Measurements from ENCODE around the gene PEX10. TPM values are rescaled to one million over a fixed set of nuclear protein-coding genes. Genes with fewer than 3 reads are reported as not detected.

The PEX10 gene
- total and polyA plus RNA-seq, 3 experiments from 2014 or later = 8.9 to 26.2 (median 25.6) TPM

DNA sequence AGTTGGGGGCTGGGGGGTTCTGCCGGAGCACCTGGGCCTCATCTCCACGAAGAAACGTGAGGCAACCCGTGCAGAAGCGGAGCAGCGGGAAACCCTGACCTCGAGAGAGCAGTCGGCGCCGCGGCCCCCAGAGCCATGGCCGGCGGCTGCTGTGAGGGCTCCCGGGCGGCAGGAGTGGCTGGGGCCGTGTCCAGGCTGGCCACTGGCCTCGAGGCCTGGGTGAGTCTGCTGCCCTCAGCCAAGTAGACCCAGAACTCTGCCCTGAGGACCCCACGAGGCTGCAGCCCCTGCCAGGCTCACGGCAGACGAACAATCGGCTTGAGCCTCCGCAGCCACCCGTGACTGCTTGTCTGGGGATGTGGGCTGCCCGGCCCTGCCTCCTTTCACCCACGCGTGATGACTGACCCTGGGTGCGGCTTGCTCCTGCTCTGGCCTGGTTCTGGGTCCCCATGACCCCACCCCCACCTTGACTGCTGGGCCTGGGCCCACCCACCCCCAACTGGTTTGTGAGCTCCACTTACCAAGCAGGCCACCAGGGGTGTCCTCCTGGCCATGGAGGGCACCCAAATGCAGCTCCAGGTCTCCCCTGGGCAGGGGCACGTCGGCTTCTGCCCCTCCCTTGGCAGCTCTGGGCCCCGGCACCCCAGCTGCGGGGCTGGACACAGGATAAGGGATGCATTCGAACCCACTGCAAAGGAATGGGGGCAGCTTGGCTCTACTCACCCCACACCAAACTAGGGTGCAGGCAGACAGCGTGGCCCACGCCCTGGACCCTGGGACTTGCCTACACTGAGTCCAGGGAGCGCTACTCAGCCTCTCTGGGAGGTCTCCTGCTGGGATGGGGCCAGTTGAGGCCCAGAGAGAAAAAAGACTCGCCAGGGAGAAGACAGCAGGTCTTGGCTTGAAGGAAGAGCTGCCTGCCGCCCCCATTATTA, 55.2 kb downstream of the PEX10 start:
- H3K27ac Mint-ChIP-seq = peak overlapping the region in 1 of 8 donors; percentile 40
- H3K36me3 Mint-ChIP-seq = peaks cover under 1 to 7% (median 1%) of the 10 kb centered on the region in 3 donors
- DNase-seq = peak in 1 of 5 donors; percentile 36

DNA sequence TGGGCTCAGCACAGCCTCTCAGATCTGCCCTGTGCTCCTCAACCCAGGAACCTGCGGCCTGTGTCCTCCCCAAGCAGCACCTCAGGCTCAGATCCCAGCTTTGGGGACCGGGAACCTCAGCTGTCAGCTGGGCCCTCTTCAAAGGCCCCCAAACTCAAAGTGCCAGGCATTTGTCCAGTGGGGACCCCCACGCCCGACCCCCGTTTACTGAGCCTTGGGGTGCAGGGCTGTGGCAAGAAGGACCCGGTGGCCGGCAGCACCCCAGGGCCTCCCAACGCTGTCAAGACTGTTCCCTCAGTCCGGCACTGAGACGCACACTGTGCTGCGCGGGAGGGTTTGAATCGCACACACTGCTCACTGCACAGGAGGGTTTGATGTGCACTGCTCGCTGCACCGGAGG, 56.0 kb downstream of the PEX10 start:
- Mint-ChIP-seq H3K4me3 (no peak overlapping the region), H3K4me1 (no peaks in the 10 kb centered on the region), H3K27ac (peak overlapping the region in 1 of 8 donors; percentile 46), H3K36me3 (peaks cover 0 to 4% (median 1%) of the 10 kb centered on the region in 3 donors), H3K27me3 (no peaks in the 10 kb centered on the region), H3K9me3 (no peaks in the 10 kb centered on the region)
- no peaks in the 10 kb centered on the region for H3K9me3 ChIP-seq (ENCODE audit: low read length)
- DNase-seq = peak in 1 of 5 donors; percentile 26
- H3K36me3 ChIP-seq (ENCODE audit: insufficient read depth, low read length) = no peaks in the 10 kb centered on the region
- H3K27ac ChIP-seq (ENCODE audit: low read depth, low read length) = no peak overlapping the region
- H3K4me1 ChIP-seq (ENCODE audit: insufficient read depth, low read length) = no peaks in the 10 kb centered on the region
- H3K4me3 ChIP-seq (ENCODE audit: low read length) = no peak overlapping the region
- ChIA-PET POLR2A (no interaction called here), CTCF (no interaction called here)
- no peaks in the 10 kb centered on the region for H3K27me3 ChIP-seq (ENCODE audit: insufficient read depth, low read length, poor library complexity, severe bottlenecking)

More for the DNA sequence above, 55.2 kb downstream of the PEX10 start:
- no peak overlapping the region for H3K4me3 ChIP-seq (ENCODE audit: low read length)
- CTCF ChIA-PET = no interaction called here
- no peaks in the 10 kb centered on the region for H3K9me3 ChIP-seq (ENCODE audit: low read length)
- H3K27me3 Mint-ChIP-seq = no peaks in the 10 kb centered on the region
- no peak overlapping the region for H3K27ac ChIP-seq (ENCODE audit: low read depth, low read length)
- H3K4me3 Mint-ChIP-seq = no peak overlapping the region
- POLR2A ChIA-PET = no interaction called here
- H3K9me3 Mint-ChIP-seq = peaks cover 0 to 2% (median 0%) of the 10 kb centered on the region in 5 donors
- H3K4me1 Mint-ChIP-seq = no peaks in the 10 kb centered on the region
- H3K27me3 ChIP-seq (ENCODE audit: insufficient read depth, low read length, poor library complexity, severe bottlenecking) = no peaks in the 10 kb centered on the region
- H3K36me3 ChIP-seq (ENCODE audit: insufficient read depth, low read length) = no peaks in the 10 kb centered on the region
- no peaks in the 10 kb centered on the region for H3K4me1 ChIP-seq (ENCODE audit: insufficient read depth, low read length)

DNA sequence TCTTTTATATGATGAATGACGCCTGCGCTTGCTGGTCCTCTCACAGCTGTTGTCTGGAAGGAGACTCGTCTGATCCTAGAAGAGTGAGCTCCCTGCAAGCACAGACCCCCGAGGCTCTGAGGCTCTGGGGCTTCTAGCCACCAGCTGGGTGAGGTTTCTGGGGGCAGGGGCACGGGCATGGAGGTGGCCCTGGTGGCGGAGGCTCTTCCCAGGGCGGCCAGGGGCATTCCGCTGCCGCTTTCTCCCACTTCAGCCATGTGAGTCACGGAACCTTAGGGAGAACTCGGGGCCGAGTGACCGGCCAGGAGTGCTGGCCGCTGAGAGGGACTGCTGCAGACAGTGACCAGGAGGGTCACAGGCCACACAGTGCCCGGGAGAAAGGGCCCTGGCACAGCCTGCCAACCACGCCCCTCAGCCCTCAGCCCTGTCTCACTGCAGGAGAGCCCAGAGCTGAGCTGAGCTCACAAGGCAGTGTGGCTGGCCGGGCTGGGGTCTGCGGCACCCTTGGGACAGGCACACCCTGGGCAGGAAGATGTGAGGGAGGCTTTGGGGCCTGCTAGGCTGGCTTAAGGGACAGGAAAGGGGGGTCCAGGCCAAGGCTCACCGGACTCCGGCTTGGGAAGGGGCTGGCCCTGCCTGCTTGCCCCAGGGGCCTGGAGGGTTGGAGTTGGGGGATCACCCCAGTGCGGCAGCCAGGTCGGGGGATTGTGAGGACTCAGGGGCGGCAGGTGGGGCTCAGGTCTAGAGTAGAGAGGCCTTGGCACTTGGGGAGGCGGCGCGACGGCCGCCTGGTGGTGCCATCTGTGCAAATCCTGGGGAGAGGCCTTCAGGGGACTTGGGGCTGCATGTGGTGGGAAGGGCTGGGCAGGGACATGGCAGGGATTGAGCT, 56.7 kb downstream of the PEX10 start:
- Mint-ChIP-seq H3K9me3 (no peaks in the 10 kb centered on the region), H3K36me3 (peaks cover 0 to 4% (median 0%) of the 10 kb centered on the region in 3 donors), H3K4me1 (no peaks in the 10 kb centered on the region), H3K4me3 (no peak overlapping the region), H3K27ac (peak overlapping the region in 1 of 8 donors; percentile 90), H3K27me3 (no peaks in the 10 kb centered on the region)
- H3K27me3 ChIP-seq (ENCODE audit: insufficient read depth, low read length, poor library complexity, severe bottlenecking) = no peaks in the 10 kb centered on the region
- no peak overlapping the region for H3K27ac ChIP-seq (ENCODE audit: low read depth, low read length)
- no peaks in the 10 kb centered on the region for H3K36me3 ChIP-seq (ENCODE audit: insufficient read depth, low read length)
- no peak overlapping the region for H3K4me3 ChIP-seq (ENCODE audit: low read length)
- no peaks in the 10 kb centered on the region for H3K9me3 ChIP-seq (ENCODE audit: low read length)
- DNase-seq = peak in 1 of 5 donors; percentile 30
- POLR2A ChIA-PET = no interaction called here
- CTCF ChIA-PET = no interaction called here
- no peaks in the 10 kb centered on the region for H3K4me1 ChIP-seq (ENCODE audit: insufficient read depth, low read length)

DNA sequence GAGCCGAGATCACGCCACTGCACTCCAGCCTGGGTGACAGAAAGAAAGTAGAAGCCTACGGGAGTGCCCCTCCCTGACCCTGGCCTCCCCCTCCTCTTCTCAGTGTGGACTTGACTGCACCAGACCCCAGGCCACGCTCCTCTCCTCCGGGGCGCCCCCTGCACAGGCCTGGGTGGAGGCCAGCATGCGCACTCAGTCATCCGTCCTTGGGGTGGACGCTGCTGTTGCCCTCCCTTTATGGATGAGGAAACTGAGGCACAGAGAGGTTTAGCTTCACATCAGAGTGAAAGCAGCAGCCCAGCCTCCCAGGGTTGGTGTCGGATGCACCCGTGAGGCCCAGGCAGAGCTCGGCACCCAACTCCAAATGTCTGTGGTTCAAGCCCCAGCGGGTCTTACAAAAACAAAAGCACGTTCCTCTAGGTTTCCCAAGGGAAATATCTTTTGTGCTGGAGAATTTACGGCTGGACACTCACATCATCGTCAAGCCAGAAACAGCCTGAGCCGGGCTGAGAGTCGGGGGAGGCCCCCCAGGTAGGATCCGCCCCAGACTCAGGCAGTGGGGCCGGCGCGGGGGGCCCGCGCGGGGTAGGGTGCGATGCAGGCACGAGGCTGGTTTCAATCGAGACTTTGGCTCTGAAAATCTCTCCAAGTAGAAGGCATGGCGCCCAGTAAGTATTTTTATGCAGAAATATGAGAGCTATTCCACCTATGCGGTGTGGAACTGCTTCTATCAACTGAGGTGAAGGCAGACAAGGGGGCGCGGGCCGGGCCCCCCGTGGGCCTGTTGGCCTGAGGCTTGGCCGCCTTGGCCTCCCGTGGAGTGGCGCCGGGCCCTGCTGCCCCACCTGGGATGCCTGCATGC, 57.6 kb downstream of the PEX10 start:
- Mint-ChIP-seq H3K36me3 (no peaks in the 10 kb centered on the region), H3K27ac (no peak overlapping the region), H3K4me1 (no peaks in the 10 kb centered on the region), H3K9me3 (no peaks in the 10 kb centered on the region), H3K4me3 (no peak overlapping the region), H3K27me3 (no peaks in the 10 kb centered on the region)
- ChIA-PET CTCF (no interaction called here), POLR2A (no interaction called here)
- peak in 1 of 5 donors; percentile 26 for DNase-seq
- H3K4me1 ChIP-seq (ENCODE audit: insufficient read depth, low read length) = no peaks in the 10 kb centered on the region
- H3K9me3 ChIP-seq (ENCODE audit: low read length) = no peaks in the 10 kb centered on the region
- H3K4me3 ChIP-seq (ENCODE audit: low read length) = no peak overlapping the region
- no peak overlapping the region for H3K27ac ChIP-seq (ENCODE audit: low read depth, low read length)
- no peaks in the 10 kb centered on the region for H3K36me3 ChIP-seq (ENCODE audit: insufficient read depth, low read length)
- no peaks in the 10 kb centered on the region for H3K27me3 ChIP-seq (ENCODE audit: insufficient read depth, low read length, poor library complexity, severe bottlenecking)

Other genes with a start within 250 kb of the PEX10 start
- 10 to 100 TPM; 65.0 to 72.5 TPM for gene FAAP20, start 217.8 kb downstream of the PEX10 start, total RNA-seq
- gene FAAP20, start 217.8 kb downstream of the PEX10 start, polyA plus RNA-seq = 66.4 TPM
- 10 to 100 TPM; 35.9 to 38.4 TPM for gene SKI, start 184.2 kb downstream of the PEX10 start, total RNA-seq
- 0.94 TPM for gene SKI, start 184.2 kb downstream of the PEX10 start, polyA plus RNA-seq
- 10 to 100 TPM in 1 of 2 experiments, 1 to 10 TPM in 1; 9.4 to 10.4 TPM for gene MORN1, start 21.0 kb downstream of the PEX10 start, total RNA-seq
- gene MORN1, start 21.0 kb downstream of the PEX10 start, polyA plus RNA-seq = 3.3 TPM
- gene RER1, start 20.7 kb downstream of the PEX10 start, total RNA-seq = 100 to 1,000 TPM; 214 to 222 TPM
- 166 TPM for gene RER1, start 20.7 kb downstream of the PEX10 start, polyA plus RNA-seq
- 1 to 10 TPM; 2.5 TPM for gene PLCH2, start 63.7 kb upstream of the PEX10 start, total RNA-seq
- gene PLCH2, start 63.7 kb upstream of the PEX10 start, polyA plus RNA-seq = 2.8 TPM
- gene PANK4, start 114.0 kb upstream of the PEX10 start, total RNA-seq = 10 to 100 TPM; 40.3 to 46.3 TPM
- gene PANK4, start 114.0 kb upstream of the PEX10 start, polyA plus RNA-seq = 25.0 TPM
- not detected for gene HES5, start 117.7 kb upstream of the PEX10 start, total RNA-seq
- not detected for gene HES5, start 117.7 kb upstream of the PEX10 start, polyA plus RNA-seq
- 100 to 1,000 TPM; 164 to 168 TPM for gene TNFRSF14, start 143.8 kb upstream of the PEX10 start, total RNA-seq
- 51.6 TPM for gene TNFRSF14, start 143.8 kb upstream of the PEX10 start, polyA plus RNA-seq
- gene PRXL2B, start 174.2 kb upstream of the PEX10 start, total RNA-seq = 10 to 100 TPM; 41.3 to 45.5 TPM
- 23.2 TPM for gene PRXL2B, start 174.2 kb upstream of the PEX10 start, polyA plus RNA-seq
- gene MMEL1, start 220.5 kb upstream of the PEX10 start, total RNA-seq = under 1 TPM in 1 of 2 experiments, not detected in 1; 0.44 TPM
- gene MMEL1, start 220.5 kb upstream of the PEX10 start, polyA plus RNA-seq = 6.8 TPM